ENCODE measurements around the gene CEACAM18. TPM values are rescaled to one million over a fixed set of nuclear protein-coding genes. Genes with fewer than 3 reads are reported as not detected.
A peak's percentile ranks its signal among the peaks of the same experiment; 100 is the strongest.

Gene CEACAM18
- total RNA-seq, 1 experiment from 2014 or later = not detected

DNA sequence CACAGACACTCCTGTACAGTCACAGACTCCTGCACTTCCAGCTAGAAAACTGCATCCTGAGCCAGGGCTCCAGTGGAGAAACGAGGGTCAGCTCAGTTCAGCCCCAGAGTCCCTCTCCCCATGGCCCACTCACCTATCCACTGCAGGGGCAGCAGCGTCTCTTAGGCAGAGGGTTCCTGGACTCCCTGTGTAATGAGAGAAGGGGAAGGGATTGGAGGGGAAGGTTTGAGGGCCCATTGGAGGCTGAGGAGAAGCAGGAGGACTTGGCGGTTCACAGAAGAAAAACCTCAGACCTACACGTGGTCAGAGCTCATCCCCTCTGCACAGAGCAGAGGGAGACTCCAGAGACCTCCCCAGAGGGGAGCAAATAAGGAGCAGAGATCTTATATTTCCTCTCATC, 9.2 kb upstream of the CEACAM18 start:
- no peaks in the 10 kb centered on the region; the same call in none of the 2 replicates for H3K27me3 ChIP-seq (replicated peaks)
- no peak overlapping the region for H3K27ac ChIP-seq
- no peaks in the 10 kb centered on the region for H3K9me3 ChIP-seq (replicated peaks)
- DNase-seq (ENCODE audit: low read depth in 1 of 2, low spot score in 2 of 2) = no peak
- H3K4me3 ChIP-seq = no peak overlapping the region
- H3K36me3 ChIP-seq = no peaks in the 10 kb centered on the region
- H3K4me1 ChIP-seq (replicated peaks) = no peaks in the 10 kb centered on the region

DNA sequence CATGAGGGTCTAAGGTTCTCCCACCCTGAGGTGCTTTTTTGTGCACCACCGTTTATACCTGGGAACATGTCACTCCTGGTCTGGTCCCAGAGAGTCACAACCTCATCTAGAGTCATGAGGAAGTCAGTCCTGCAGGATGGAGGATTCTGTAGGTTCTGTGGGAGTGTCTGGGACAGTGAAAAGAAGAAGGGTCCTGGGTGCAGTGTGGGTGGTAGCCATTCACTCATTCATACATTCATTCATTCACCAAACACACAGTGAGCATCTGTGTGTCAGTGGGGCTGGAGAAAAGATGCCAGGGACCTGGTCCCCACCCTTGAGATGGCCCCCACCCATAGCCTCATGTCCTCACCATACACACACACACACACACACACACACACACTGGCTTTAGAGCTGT, 8.7 kb upstream of the CEACAM18 start:
- Histone ChIP-seq H3K27me3 (replicated peaks) (no peaks in the 10 kb centered on the region; the same call in none of the 2 replicates), H3K4me1 (replicated peaks) (no peaks in the 10 kb centered on the region), H3K4me3 (no peak overlapping the region), H3K9me3 (replicated peaks) (no peaks in the 10 kb centered on the region), H3K36me3 (no peaks in the 10 kb centered on the region), H3K27ac (no peak overlapping the region)
- no peak for DNase-seq (ENCODE audit: low read depth in 1 of 2, low spot score in 2 of 2)

DNA sequence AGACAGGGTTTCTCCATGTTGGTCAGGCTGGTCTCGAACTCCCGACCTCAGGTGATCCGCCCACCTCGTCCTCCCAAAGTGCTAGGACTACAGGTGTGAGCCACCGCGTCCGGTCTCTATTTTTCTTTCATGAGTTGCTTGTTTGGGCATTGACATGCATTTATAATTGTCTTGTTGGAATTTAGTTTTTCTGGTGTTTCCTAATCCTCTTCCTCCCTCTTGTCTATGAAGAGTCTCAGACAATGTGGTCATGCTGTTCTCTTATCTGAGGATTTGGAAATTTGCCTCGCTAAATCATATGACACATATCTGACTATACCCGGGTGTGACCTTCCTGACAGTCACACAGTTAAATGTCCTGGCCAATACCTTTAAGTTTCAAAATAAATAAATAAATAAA, 7.4 kb upstream of the CEACAM18 start:
- Histone ChIP-seq H3K4me1 (replicated peaks) (no peaks in the 10 kb centered on the region), H3K27me3 (replicated peaks) (no peaks in the 10 kb centered on the region; the same call in none of the 2 replicates), H3K27ac (no peak overlapping the region), H3K9me3 (replicated peaks) (no peaks in the 10 kb centered on the region), H3K4me3 (no peak overlapping the region), H3K36me3 (no peaks in the 10 kb centered on the region)
- DNase-seq (ENCODE audit: low read depth in 1 of 2, low spot score in 2 of 2) = no peak

DNA sequence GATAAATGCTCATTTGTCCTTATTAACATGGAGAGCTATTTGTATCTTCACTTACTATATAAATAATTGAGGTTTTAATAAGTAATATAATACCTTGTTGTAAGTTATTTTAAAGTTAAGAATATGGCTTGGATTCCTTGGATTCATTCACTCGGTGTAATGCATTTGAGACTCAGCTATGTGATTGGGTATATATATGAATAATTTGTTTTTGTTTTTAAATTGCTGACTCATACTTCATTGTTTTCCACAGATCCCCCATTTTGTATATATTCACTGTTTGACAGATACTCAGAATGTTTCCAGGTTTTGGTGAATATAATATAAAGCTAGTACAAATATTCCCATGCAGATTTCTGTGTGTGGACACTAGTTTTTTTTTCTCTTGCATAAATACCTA, 6.8 kb upstream of the CEACAM18 start:
- Histone ChIP-seq H3K36me3 (no peaks in the 10 kb centered on the region), H3K9me3 (replicated peaks) (no peaks in the 10 kb centered on the region), H3K27me3 (replicated peaks) (no peaks in the 10 kb centered on the region; the same call in none of the 2 replicates), H3K4me1 (replicated peaks) (no peaks in the 10 kb centered on the region), H3K4me3 (no peak overlapping the region), H3K27ac (no peak overlapping the region)
- no peak for DNase-seq (ENCODE audit: low read depth in 1 of 2, low spot score in 2 of 2)

DNA sequence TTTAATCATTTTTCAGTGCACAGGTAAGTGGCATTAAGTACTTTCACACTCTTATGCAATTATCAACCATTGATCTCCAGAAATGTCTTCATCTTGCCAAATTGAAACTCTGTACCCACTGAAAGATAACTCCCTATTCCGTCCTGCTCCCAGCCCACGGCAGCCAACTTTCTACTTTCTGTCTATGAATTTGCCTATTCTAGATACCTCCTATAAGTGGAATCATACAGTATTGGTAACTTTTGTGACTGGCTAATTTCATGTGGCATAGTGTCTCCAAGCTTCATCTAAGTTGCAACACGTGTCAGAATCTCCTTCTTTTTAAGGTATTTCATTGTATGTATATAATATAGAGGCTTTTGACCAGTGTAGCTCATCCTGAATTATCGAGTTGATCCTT, 5.7 kb upstream of the CEACAM18 start:
- Histone ChIP-seq H3K9me3 (replicated peaks) (no peaks in the 10 kb centered on the region), H3K36me3 (no peaks in the 10 kb centered on the region), H3K4me1 (replicated peaks) (no peaks in the 10 kb centered on the region), H3K27ac (no peak overlapping the region), H3K4me3 (no peak overlapping the region), H3K27me3 (replicated peaks) (no peaks in the 10 kb centered on the region; the same call in none of the 2 replicates)
- no peak for DNase-seq (ENCODE audit: low read depth in 1 of 2, low spot score in 2 of 2)

DNA sequence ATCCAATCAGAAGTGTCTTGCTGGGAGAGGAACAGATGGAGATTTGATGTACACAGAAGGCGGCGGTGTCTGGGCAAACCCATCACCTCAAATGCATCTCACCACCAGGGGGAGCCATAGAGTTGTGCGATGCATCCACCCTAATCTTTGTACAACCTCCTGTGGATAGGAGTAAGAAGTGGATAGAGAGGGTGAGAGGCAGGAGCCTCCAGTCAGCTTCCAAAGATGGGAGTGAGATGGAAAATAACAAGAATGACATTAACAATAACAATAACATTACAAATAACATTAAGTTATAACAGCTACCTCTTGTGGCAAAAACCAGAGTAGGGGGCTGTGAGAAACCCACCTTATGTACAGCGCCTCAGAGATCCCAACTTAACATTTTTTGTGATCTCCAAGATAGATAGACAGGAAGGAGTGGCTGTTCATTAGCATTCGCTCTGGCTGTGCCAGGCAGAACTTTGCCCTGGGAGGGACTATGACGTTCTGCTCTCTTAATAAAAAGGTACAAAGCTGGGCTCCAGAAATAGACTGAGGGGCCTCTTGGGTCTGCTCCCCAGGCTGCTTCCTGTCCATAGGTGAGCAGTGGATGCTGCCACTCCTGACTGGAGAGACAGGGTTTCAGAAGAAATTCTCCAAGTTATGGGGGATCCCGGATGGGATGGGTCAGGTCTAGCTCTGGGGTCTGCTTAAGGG, 5.2 kb upstream of the CEACAM18 start:
- no peaks in the 10 kb centered on the region for H3K9me3 ChIP-seq (replicated peaks)
- H3K36me3 ChIP-seq = no peaks in the 10 kb centered on the region
- no peak overlapping the region for H3K4me3 ChIP-seq
- DNase-seq (ENCODE audit: low read depth in 1 of 2, low spot score in 2 of 2) = peak; percentile 32 to 66
- no peaks in the 10 kb centered on the region for H3K4me1 ChIP-seq (replicated peaks)
- H3K27ac ChIP-seq = no peak overlapping the region
- H3K27me3 ChIP-seq (replicated peaks) = no peaks in the 10 kb centered on the region; the same call in none of the 2 replicates

DNA sequence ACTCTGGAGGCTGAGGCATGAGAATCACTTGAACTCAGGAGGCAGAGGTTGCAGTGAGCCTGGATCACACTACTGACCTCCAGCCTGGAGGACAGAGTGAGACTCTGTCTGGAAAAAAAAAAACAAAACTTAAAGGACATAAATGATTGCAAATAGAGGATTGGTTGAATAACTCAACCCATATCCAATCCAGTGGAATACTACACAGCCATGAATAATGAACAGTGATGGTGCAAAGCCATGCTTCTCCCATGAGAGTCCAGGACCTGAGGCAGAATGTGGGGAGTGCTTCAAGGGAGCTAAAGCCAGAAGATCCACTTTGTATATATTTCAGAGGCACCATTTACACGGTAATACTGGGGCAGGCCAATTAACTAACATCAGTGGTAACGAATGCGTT, 2.2 kb upstream of the CEACAM18 start:
- no peaks in the 10 kb centered on the region for H3K36me3 ChIP-seq
- H3K4me3 ChIP-seq = no peak overlapping the region
- no peaks in the 10 kb centered on the region; the same call in none of the 2 replicates for H3K27me3 ChIP-seq (replicated peaks)
- no peaks in the 10 kb centered on the region for H3K9me3 ChIP-seq (replicated peaks)
- no peaks in the 10 kb centered on the region for H3K4me1 ChIP-seq (replicated peaks)
- no peak for DNase-seq (ENCODE audit: low read depth in 1 of 2, low spot score in 2 of 2)
- H3K27ac ChIP-seq = no peak overlapping the region

DNA sequence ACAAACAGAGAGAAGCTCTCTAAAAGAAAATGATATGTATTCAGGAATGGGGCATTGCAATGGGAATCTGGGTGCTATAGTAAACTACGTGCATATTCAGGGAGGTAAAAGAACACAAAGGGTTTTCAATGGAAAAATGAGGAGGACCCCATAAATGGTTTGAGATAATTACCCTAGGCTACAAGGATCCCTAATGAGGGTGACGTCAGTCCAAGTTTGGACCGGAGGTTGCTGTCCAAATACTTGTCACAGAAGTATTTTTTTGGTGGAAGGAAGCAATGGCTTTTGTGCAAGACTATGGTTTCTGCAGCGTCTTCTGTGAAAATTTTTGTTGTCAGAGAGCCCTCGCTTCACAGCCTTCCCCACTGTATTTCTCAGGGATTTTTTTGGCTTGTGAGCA, 995 bp upstream of the CEACAM18 start:
- Histone ChIP-seq H3K9me3 (replicated peaks) (no peaks in the 10 kb centered on the region), H3K36me3 (no peaks in the 10 kb centered on the region), H3K27ac (no peak overlapping the region), H3K4me1 (replicated peaks) (no peaks in the 10 kb centered on the region), H3K4me3 (no peak overlapping the region), H3K27me3 (replicated peaks) (no peaks in the 10 kb centered on the region; the same call in none of the 2 replicates)
- DNase-seq (ENCODE audit: low read depth in 1 of 2, low spot score in 2 of 2) = no peak

DNA sequence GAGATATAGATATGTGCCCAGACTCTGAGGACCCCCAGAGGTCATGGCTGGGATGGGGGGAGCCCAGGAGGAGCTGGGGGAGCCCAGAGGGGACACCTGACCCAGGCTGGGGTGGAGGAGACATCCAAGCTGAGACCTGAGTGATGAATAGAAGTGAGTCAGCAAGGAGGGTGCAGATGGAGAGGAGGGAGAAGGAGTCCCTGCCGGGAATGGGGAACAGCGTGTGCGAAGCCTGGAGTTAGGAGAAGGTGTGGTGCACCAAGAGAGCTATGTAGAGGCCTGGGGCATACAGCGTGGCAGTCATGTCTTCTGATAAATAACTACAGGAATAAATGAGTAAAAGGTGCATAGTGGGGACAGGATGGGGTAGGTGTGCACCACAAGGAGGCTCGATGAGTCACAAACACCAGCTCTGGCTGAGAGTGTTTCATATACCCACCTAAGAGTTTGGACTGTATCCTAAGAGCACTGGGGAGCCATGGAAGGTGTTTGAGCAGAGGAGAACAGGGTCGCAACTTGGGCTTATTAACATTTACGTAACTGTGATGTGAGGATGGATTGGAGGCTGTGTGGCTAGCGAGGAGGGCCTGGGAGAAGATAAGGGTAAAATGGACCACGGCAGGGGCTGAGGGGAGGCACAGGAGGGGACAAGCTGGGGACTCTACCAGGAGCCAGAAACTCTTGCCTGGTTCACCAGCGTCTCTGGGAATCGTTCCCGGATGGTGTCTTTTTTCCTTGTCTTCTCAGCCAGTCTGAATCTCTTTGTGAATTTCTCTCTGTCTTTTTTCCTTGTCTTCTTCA, 1.4 kb downstream of the CEACAM18 start:
- Histone ChIP-seq H3K4me3 (no peak overlapping the region), H3K4me1 (replicated peaks) (no peaks in the 10 kb centered on the region), H3K27ac (no peak overlapping the region), H3K9me3 (replicated peaks) (no peaks in the 10 kb centered on the region), H3K36me3 (no peaks in the 10 kb centered on the region), H3K27me3 (replicated peaks) (no peaks in the 10 kb centered on the region; the same call in 1 of the 2 replicates)
- no peak for DNase-seq (ENCODE audit: low read depth in 1 of 2, low spot score in 2 of 2)

DNA sequence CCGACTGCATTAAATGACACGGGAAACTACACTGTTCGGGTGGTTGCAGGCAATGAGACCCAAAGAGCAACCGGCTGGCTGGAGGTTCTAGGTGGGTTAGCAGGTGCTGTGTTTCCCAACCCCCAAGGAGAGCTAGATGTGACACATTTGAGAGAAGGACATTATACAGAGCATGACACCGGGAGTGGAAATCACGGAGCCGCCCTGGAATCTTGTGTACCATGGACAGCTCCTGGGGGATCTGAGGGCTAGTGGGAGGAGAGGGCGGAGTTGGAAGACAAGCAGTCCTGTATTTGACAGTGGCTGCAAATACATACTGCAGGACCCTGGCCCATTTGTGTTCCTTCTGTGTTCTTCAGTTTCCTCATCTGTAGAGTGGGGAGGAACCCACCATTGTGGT, 2.3 kb downstream of the CEACAM18 start:
- Histone ChIP-seq H3K27ac (no peak overlapping the region), H3K4me1 (replicated peaks) (no peaks in the 10 kb centered on the region)
- no peak for DNase-seq (ENCODE audit: low read depth in 1 of 2, low spot score in 2 of 2)

DNA sequence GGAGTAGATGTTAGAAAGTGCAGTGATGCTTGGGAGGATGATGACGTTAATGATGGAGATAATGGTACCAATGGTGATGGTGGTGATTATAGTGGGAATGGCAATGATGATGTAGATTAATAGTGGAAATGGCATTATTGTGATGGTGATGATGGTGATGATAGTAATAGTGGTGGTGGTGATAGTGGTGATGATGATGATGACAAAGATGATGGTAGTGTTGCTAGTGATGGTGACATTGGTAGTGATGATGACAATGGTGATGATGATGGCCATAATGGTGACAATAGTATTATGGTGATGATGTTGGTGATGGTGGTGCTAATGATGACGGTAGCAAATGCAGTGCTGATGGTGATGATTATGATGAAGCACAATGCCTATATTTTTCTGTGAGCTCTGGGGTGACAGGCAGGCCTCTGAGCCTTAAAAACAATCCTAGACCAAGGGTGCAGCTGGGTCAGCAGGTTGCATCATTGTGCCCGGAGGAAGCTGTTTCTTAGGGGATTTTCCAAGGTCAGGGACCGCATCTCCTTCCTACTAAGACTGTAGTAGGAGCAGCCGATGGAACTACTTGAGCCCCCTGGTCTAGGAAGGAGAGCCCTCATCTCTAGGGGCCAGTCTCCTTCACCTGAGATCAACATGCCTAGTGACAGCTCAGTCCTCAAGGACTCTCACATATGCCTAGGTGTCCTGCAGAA, 7.8 kb downstream of the CEACAM18 start:
- no peak overlapping the region for H3K27ac ChIP-seq
- H3K4me3 ChIP-seq = no peak overlapping the region
- no peaks in the 10 kb centered on the region for H3K36me3 ChIP-seq

More for the DNA sequence above, 2.3 kb downstream of the CEACAM18 start:
- H3K27me3 ChIP-seq (replicated peaks) = no peaks in the 10 kb centered on the region; the same call in 1 of the 2 replicates
- H3K36me3 ChIP-seq = no peaks in the 10 kb centered on the region
- H3K9me3 ChIP-seq (replicated peaks) = no peaks in the 10 kb centered on the region; the same call in 1 of the 2 replicates
- no peak overlapping the region for H3K4me3 ChIP-seq

DNA sequence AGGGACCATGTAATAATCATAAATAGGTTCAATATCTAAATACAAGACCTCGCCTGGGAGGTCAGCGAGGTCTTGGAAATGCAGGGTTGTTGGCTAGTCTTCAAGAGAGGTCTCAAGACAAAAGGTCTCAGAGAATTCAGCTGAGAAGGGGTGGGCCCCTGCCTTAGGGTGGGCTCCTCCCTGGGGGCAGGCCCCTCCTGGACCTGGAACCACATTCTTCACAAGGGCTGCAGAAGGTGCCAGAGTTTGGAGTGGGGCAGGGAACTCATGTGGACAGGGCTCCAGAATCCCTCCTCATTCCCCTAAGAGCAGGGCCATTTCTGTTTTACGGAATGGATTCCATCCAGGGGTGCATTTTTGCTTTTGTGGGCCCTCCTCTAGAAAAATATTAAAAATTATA, 10.2 kb downstream of the CEACAM18 start:
- no peaks in the 10 kb centered on the region for H3K36me3 ChIP-seq

More for the DNA sequence above, 7.8 kb downstream of the CEACAM18 start:
- Histone ChIP-seq H3K27me3 (replicated peaks) (no peaks in the 10 kb centered on the region), H3K9me3 (replicated peaks) (no peaks in the 10 kb centered on the region; the same call in 1 of the 2 replicates), H3K4me1 (replicated peaks) (no peaks in the 10 kb centered on the region)
- DNase-seq (ENCODE audit: low read depth in 1 of 2, low spot score in 2 of 2) = no peak

DNA sequence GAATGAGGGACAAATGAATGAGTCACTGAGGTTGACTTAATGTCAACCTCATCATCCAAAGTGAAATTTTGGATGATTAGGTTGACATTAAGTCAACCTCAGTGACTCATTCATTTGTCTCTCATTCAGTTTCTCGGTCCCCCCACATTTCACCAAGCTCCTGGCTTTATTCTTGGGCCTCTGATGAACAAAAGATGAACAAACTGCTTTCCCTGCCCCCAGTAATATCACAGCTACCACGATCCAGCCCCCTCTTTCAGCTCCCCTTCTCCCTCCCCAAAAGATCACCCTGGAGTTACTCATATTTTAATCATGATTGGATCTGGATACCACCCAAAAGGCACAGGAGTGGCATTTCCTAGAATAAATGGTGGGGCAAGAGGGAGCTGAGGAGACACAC, 10.8 kb downstream of the CEACAM18 start:
- no peaks in the 10 kb centered on the region for H3K36me3 ChIP-seq
- H3K27ac ChIP-seq = no peak overlapping the region
- H3K9me3 ChIP-seq (replicated peaks) = no peaks in the 10 kb centered on the region; the same call in 1 of the 2 replicates
- H3K4me3 ChIP-seq = no peak overlapping the region
- no peaks in the 10 kb centered on the region for H3K4me1 ChIP-seq (replicated peaks)
- DNase-seq (ENCODE audit: low read depth in 1 of 2, low spot score in 2 of 2) = no peak
- no peaks in the 10 kb centered on the region for H3K27me3 ChIP-seq (replicated peaks)

More for the DNA sequence above, 10.2 kb downstream of the CEACAM18 start:
- H3K27me3 ChIP-seq (replicated peaks) = no peaks in the 10 kb centered on the region
- H3K9me3 ChIP-seq (replicated peaks) = no peaks in the 10 kb centered on the region; the same call in 1 of the 2 replicates
- no peak for DNase-seq (ENCODE audit: low read depth in 1 of 2, low spot score in 2 of 2)
- no peaks in the 10 kb centered on the region for H3K4me1 ChIP-seq (replicated peaks)
- no peak overlapping the region for H3K4me3 ChIP-seq
- H3K27ac ChIP-seq = no peak overlapping the region

Measured in SJSA1 (cell line).